Measurements from ENCODE around the gene CDK2AP2.

CDK2AP2 gene

GRCh38 chr11:67505605-67506396 is 2.2 kb downstream of the CDK2AP2 start:
- Histone ChIP-seq H3K4me2 (ENCODE audit: low read length) (peak overlapping the region; percentile 70), H3K9me2 (replicated peaks; ENCODE audit: control insufficient read depth, low read length) (no peaks in the 10 kb centered on the region), H3K27ac (ENCODE audit: low read depth, low read length) (peak overlapping the region; percentile 66), H3K79me2 (ENCODE audit: control insufficient read depth, low read length) (peaks cover 48% of the 10 kb centered on the region), H3K27me3 (ENCODE audit: control insufficient read depth, low read length) (peaks cover 3% of the 10 kb centered on the region; the same call in 1 of the 2 replicates), H3K36me3 (ENCODE audit: control insufficient read depth, low read length) (peaks cover 38% of the 10 kb centered on the region), H3F3A (ENCODE audit: control insufficient read depth, insufficient read depth) (peaks cover 4% of the 10 kb centered on the region), H4K20me1 (ENCODE audit: control insufficient read depth, insufficient read depth, low read depth, low read length) (peaks cover 6% of the 10 kb centered on the region; the same call in 1 of the 2 replicates), H3K9me3 (ENCODE audit: control insufficient read depth, insufficient read depth, low read length) (no peaks in the 10 kb centered on the region), H3K4me1 (ENCODE audit: control insufficient read depth, low read length) (peaks cover 36% of the 10 kb centered on the region), H3K4me3 (ENCODE audit: low read length) (peak overlapping the region; percentile 89)
- TF ChIP-seq CTCF (IDR thresholded peaks at IDR 0.05; ENCODE audit: low read depth, low read length, poor library complexity, severe bottlenecking) (peak; percentile 96), EZH2phosphoT487 (IDR thresholded peaks at IDR 0.05; ENCODE audit: borderline replicate concordance, low read length) (no peak)

DNA sequence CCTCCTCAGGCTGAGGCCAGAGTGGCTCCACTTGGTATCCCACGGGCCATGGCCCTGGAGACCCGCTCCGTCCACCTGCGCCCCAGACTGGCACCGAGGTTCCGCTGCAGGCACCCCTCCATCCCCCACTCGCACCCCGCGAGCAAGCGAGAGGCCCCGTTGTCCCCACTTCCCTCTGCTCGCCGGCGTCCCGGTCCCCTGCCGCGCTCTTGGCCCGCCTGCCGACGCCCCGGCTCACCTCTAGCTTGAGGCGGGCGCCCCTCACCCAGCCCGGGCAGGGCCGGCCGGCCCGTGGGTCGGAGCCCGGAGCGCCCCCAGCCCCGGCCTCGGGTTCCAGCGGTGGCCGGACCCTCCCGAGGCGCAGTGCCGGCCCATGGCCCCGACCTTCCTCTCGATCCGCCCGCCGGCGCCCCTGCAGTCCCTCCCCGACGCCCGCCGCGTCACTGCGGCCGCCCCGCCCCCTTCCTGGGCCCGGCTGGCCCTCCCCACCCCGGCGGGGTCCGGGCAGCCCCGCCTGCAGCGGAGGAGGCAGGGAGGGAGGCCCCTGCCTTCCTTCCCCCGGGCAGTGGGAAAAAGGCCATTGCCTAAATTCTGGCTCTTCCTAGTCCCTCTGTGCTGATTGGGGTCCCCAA is 2.9 kb downstream of the CDK2AP2 start, which contains the start of gene PITPNM1:
TSS of gene PITPNM1 (minus strand) at position 414 of the 632 bp plus-strand sequence. CDS start 1,183 bp downstream, outside the sequence.
- H4K20me1 ChIP-seq (ENCODE audit: control insufficient read depth, insufficient read depth, low read depth, low read length) = peaks cover 6% of the 10 kb centered on the region; the same call in 1 of the 2 replicates
- peaks cover 48% of the 10 kb centered on the region for H3K79me2 ChIP-seq (ENCODE audit: control insufficient read depth, low read length)
- H3K4me1 ChIP-seq (ENCODE audit: control insufficient read depth, low read length) = peaks cover 36% of the 10 kb centered on the region
- H3K27me3 ChIP-seq (ENCODE audit: control insufficient read depth, low read length) = 0 out of 2 replicates have a peak, but pooled peaks cover under 1% of the 10 kb centered on the region
- no peaks in the 10 kb centered on the region for H3K9me3 ChIP-seq (ENCODE audit: control insufficient read depth, insufficient read depth, low read length)
- no peak for TF ChIP-seq CTCF (IDR thresholded peaks at IDR 0.05; ENCODE audit: low read depth, low read length, poor library complexity, severe bottlenecking)
- no peak for TF ChIP-seq EZH2phosphoT487 (IDR thresholded peaks at IDR 0.05; ENCODE audit: borderline replicate concordance, low read length)
- peak within 1 kb of the TSS; percentile 70 for H3K4me2 ChIP-seq (ENCODE audit: low read length)
- H3F3A ChIP-seq (ENCODE audit: control insufficient read depth, insufficient read depth) = peaks cover 4% of the 10 kb centered on the region
- H3K4me3 ChIP-seq (ENCODE audit: low read length) = peak within 1 kb of the TSS; percentile 89
- H3K27ac ChIP-seq (ENCODE audit: low read depth, low read length) = peak within 1 kb of the TSS; percentile 66
- no peaks in the 10 kb centered on the region for H3K9me2 ChIP-seq (replicated peaks; ENCODE audit: control insufficient read depth, low read length)
- H3K36me3 ChIP-seq (ENCODE audit: control insufficient read depth, low read length) = peaks cover 46% of the 10 kb centered on the region

DNA sequence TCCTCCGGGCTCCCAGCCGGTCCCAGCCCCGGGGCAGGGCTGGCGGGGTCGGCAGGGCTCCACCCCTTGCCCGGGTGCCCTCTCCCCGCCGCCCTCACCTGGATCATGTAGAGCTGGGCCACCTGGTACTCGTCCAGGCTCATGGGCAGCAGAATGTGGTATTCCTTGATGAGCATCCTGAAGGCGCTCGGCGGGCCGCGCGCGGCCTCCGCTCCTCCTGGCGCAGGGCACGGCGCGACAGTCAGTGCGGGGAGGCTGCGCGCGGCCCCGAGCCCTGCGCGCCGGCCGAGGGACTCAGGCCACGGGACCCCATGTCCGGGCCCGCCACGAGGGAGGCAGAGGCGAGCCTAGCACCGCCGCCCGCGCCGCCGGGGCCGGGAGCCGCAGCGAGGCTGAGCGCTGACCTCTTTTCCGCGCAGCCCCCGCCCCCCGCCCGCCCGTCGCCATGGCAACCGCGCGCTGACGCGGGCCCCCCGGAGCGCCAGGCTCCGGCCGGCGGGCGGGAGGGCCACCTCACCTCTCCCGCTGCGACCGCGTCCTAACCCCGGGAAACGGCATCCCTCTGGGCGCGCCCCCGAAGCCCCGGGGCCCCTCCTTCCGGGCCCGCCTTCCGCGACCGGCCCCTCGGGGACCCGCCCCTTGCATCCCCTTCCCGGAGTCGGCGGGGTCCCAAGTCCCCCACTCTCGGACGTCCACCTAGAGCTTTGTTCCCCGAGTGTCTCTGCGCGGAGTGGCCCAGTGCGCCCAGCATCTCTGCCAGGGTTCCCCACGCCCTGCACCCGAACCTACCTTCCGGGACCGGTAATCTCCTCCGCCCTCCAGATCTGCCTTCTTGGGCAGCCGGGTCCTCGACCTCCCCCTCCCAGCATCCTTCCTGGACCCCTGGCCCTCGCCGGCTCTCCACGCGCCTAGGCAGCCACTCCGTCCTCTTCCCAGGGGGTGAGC is 3.7 kb downstream of the CDK2AP2 start:
- Histone ChIP-seq H3K9me3 (ENCODE audit: control insufficient read depth, insufficient read depth, low read length) (no peaks in the 10 kb centered on the region), H3F3A (ENCODE audit: control insufficient read depth, insufficient read depth) (peaks cover 4% of the 10 kb centered on the region), H4K20me1 (ENCODE audit: control insufficient read depth, insufficient read depth, low read depth, low read length) (peaks cover 6% of the 10 kb centered on the region; the same call in 1 of the 2 replicates), H3K27ac (ENCODE audit: low read depth, low read length) (peak overlapping the region; percentile 66), H3K27me3 (ENCODE audit: control insufficient read depth, low read length) (no peaks in the 10 kb centered on the region), H3K36me3 (ENCODE audit: control insufficient read depth, low read length) (peaks cover 51% of the 10 kb centered on the region), H3K4me2 (ENCODE audit: low read length) (peak overlapping the region; percentile 70), H3K4me3 (ENCODE audit: low read length) (peak overlapping the region; percentile 89), H3K4me1 (ENCODE audit: control insufficient read depth, low read length) (peaks cover 36% of the 10 kb centered on the region), H3K79me2 (ENCODE audit: control insufficient read depth, low read length) (peaks cover 48% of the 10 kb centered on the region), H3K9me2 (replicated peaks; ENCODE audit: control insufficient read depth, low read length) (no peaks in the 10 kb centered on the region)
- TF ChIP-seq CTCF (IDR thresholded peaks at IDR 0.05; ENCODE audit: low read depth, low read length, poor library complexity, severe bottlenecking) = no peak
- TF ChIP-seq EZH2phosphoT487 (IDR thresholded peaks at IDR 0.05; ENCODE audit: borderline replicate concordance, low read length) = no peak
